ENCODE results near the gene GNGT1.
"Not testable (repeated sequence)": the region's sequence is repeated elsewhere in the genome, so short reads cannot be mapped to it uniquely, and the experiment has no call there.

Gene GNGT1

GRCh38 chr7:93897680-93898079, 8.7 kb upstream of the GNGT1 start:
- no peak for DNase-seq
- intact Hi-C loops (cut with DNase I): no loop called here

- DNase-seq: peak in 6 of 42 donors; percentile 12 to 58 (median 24)
These were observed 3.5 kb upstream of the GNGT1 start for GRCh38 chr7:93902777-93903423.

GRCh38 chr7:93910076-93910994, 4.0 kb downstream of the GNGT1 start:
- DNase-seq: no peak
- intact Hi-C loops (cut with DNase I): no loop called here

More at GRCh38 chr7:93902777-93903423, 3.5 kb upstream of the GNGT1 start:
- intact Hi-C loops (cut with DNase I): no loop called here

- intact Hi-C loops (cut with DNase I); DNase-seq: not testable (repeated sequence)
These were observed 4.9 kb downstream of the GNGT1 start for GRCh38 chr7:93911242-93911641.

- DNase-seq; intact Hi-C loops (cut with DNase I): not testable (repeated sequence)
These were observed 5.3 kb downstream of the GNGT1 start for GRCh38 chr7:93911661-93912060.

- no peak for DNase-seq
- intact Hi-C loops (cut with DNase I): no loop called here
These were observed 6.8 kb downstream of the GNGT1 start for GRCh38 chr7:93913197-93913596.

GRCh38 chr7:93914581-93915066, 8.3 kb downstream of the GNGT1 start:
- intact Hi-C loops (cut with DNase I): no loop called here
- DNase-seq: no peak

- intact Hi-C loops (cut with DNase I); DNase-seq: not testable (repeated sequence)
These were observed 9.0 kb downstream of the GNGT1 start for GRCh38 chr7:93915206-93915842.

- intact Hi-C loops (cut with DNase I): not testable (repeated sequence)
These were observed 9.5 kb downstream of the GNGT1 start for GRCh38 chr7:93915888-93916287.

GRCh38 chr7:93916315-93916714, 9.9 kb downstream of the GNGT1 start:
- DNase-seq: not testable (repeated sequence)

More at GRCh38 chr7:93915888-93916287, 9.5 kb downstream of the GNGT1 start:
- not testable (repeated sequence) for DNase-seq

GRCh38 chr7:93920496-93921182, 14.3 kb downstream of the GNGT1 start:
- no peak for DNase-seq
- intact Hi-C loops (cut with DNase I): no loop called here

More at GRCh38 chr7:93916315-93916714, 9.9 kb downstream of the GNGT1 start:
- intact Hi-C loops (cut with DNase I): not testable (repeated sequence)

GRCh38 chr7:93921186-93921585, 14.8 kb downstream of the GNGT1 start:
- no peak for DNase-seq
- intact Hi-C loops (cut with DNase I): no loop called here

GRCh38 chr7:93921607-93922566, 15.5 kb downstream of the GNGT1 start, which contains the start of gene GNG11:
Gene GNG11 (plus strand): TSS chr7:93921735. CDS start chr7:93922138, 403 bp downstream.
- DNase-seq: peak; percentile 17 to 84 (median 62)
- intact Hi-C loops (cut with DNase I): no loop called here

GRCh38 chr7:93923296-93923695, 16.9 kb downstream of the GNGT1 start:
- intact Hi-C loops (cut with DNase I): no loop called here
- DNase-seq: no peak

GRCh38 chr7:93923942-93924341, 17.6 kb downstream of the GNGT1 start:
- intact Hi-C loops (cut with DNase I): no loop called here

GRCh38 chr7:93926800-93927199, 20.4 kb downstream of the GNGT1 start:
- intact Hi-C loops (cut with DNase I): no loop called here
- no peak for DNase-seq

More at GRCh38 chr7:93923942-93924341, 17.6 kb downstream of the GNGT1 start:
- no peak for DNase-seq

GRCh38 chr7:93927585-93927984, 21.2 kb downstream of the GNGT1 start:
- intact Hi-C loops (cut with DNase I): no loop called here
- DNase-seq: no peak

GRCh38 chr7:93931655-93932054, 25.3 kb downstream of the GNGT1 start:
- intact Hi-C loops (cut with DNase I): no loop called here

More at GRCh38 chr7:93931655-93932054, 25.3 kb downstream of the GNGT1 start:
- DNase-seq: no peak

Measured in head of caudate nucleus (tissue), 42 donors.